ENCODE data around the gene TCEAL9. TPM values are rescaled to one million over a fixed set of nuclear protein-coding genes. Genes with fewer than 3 reads are reported as not detected.
A peak's percentile ranks its signal among the peaks of the same experiment; 100 is the strongest.
"Not testable (repeated sequence)": the region's sequence is repeated elsewhere in the genome, so short reads cannot be mapped to it uniquely, and the experiment has no call there.

TCEAL9 gene
- total RNA-seq, 1 donor from 2014 or later, result 4.0 TPM

- ATAC-seq, result no peak
These were observed 16.6 kb downstream of the TCEAL9 start for GRCh38 chrX:103372886-103373285.

GRCh38 chrX:103373581-103373980 is 17.3 kb downstream of the TCEAL9 start:
- ATAC-seq (no peak), DNase-seq (ENCODE audit: low spot score) (no peak)

More at GRCh38 chrX:103372886-103373285, 16.6 kb downstream of the TCEAL9 start:
- DNase-seq (ENCODE audit: low spot score), result no peak

GRCh38 chrX:103376118-103376978 is 20.0 kb downstream of the TCEAL9 start, which contains the start of gene BEX3:
TSS of gene BEX3 (plus strand) at chrX:103376538. CDS start at chrX:103377522, 984 bp downstream.
- peak; percentile 95 for ATAC-seq
- DNase-seq (ENCODE audit: low spot score), result peak; percentile 58

GRCh38 chrX:103376979-103377324 is 20.6 kb downstream of the TCEAL9 start:
- DNase-seq (ENCODE audit: low spot score), result no peak

GRCh38 chrX:103378990-103379389 is 22.7 kb downstream of the TCEAL9 start:
- ATAC-seq, result no peak
- no peak for DNase-seq (ENCODE audit: low spot score)

More at GRCh38 chrX:103376979-103377324, 20.6 kb downstream of the TCEAL9 start:
- peak; percentile 60 for ATAC-seq

GRCh38 chrX:103382877-103383276 is 26.6 kb downstream of the TCEAL9 start:
- ATAC-seq (no peak), DNase-seq (ENCODE audit: low spot score) (no peak)

- ATAC-seq, result no peak
- no peak for DNase-seq (ENCODE audit: low spot score)
These were observed 28.4 kb downstream of the TCEAL9 start for GRCh38 chrX:103384672-103385071.

- not testable (repeated sequence) for DNase-seq (ENCODE audit: low spot score); ATAC-seq
These were observed 29.1 kb downstream of the TCEAL9 start for GRCh38 chrX:103385283-103385830.

GRCh38 chrX:103386332-103386731 is 30.0 kb downstream of the TCEAL9 start:
- DNase-seq (ENCODE audit: low spot score) (no peak), ATAC-seq (no peak)

- no peak for DNase-seq (ENCODE audit: low spot score)
- ATAC-seq, result no peak
These were observed 37.2 kb downstream of the TCEAL9 start for GRCh38 chrX:103393487-103393886.

- ATAC-seq, result no peak
- no peak for DNase-seq (ENCODE audit: low spot score)
These were observed 39.9 kb downstream of the TCEAL9 start for GRCh38 chrX:103396186-103396585.

GRCh38 chrX:103396660-103397059 is 40.4 kb downstream of the TCEAL9 start:
- DNase-seq (ENCODE audit: low spot score) (no peak), ATAC-seq (no peak)

- ATAC-seq (no peak), DNase-seq (ENCODE audit: low spot score) (no peak)
These were observed 41.4 kb downstream of the TCEAL9 start for GRCh38 chrX:103397707-103398106.

GRCh38 chrX:103398421-103398864 is 42.1 kb downstream of the TCEAL9 start:
- ATAC-seq (no peak), DNase-seq (ENCODE audit: low spot score) (no peak)

- ATAC-seq, result no peak
These were observed 43.4 kb downstream of the TCEAL9 start for GRCh38 chrX:103399744-103400143.

GRCh38 chrX:103400931-103401330 is 44.6 kb downstream of the TCEAL9 start:
- no peak for DNase-seq (ENCODE audit: low spot score)
- ATAC-seq, result no peak

More at GRCh38 chrX:103399744-103400143, 43.4 kb downstream of the TCEAL9 start:
- no peak for DNase-seq (ENCODE audit: low spot score)

- ATAC-seq (peak; percentile 91), DNase-seq (ENCODE audit: low spot score) (peak; percentile 68)
These were observed 48.1 kb downstream of the TCEAL9 start for GRCh38 chrX:103404231-103405008.

- ATAC-seq (peak; percentile 46), DNase-seq (ENCODE audit: low spot score) (no peak)
These were observed 48.7 kb downstream of the TCEAL9 start for GRCh38 chrX:103405009-103405333.

GRCh38 chrX:103406256-103406655 is 50.0 kb downstream of the TCEAL9 start:
- no peak for DNase-seq (ENCODE audit: low spot score)
- ATAC-seq, result no peak

- no peak for ATAC-seq
These were observed 51.5 kb downstream of the TCEAL9 start for GRCh38 chrX:103407776-103408175.

More at GRCh38 chrX:103407776-103408175, 51.5 kb downstream of the TCEAL9 start:
- no peak for DNase-seq (ENCODE audit: low spot score)
